D341Med (cell line): Measurements from ENCODE around the gene AMMECR1L.
"Not testable (repeated sequence)": the region's sequence is repeated elsewhere in the genome, so short reads cannot be mapped to it uniquely, and the experiment has no call there.

Source experiments
- DNase-seq: peaks from one replicate; pipeline ENCODE4 v3.0.0; 2012; ENCODE audit warnings: low spot score

AMMECR1L gene

GRCh38 chr2:127887082-127887775 lies 1.5 kb upstream of the AMMECR1L start:
- DNase-seq, result no peak

DNA sequence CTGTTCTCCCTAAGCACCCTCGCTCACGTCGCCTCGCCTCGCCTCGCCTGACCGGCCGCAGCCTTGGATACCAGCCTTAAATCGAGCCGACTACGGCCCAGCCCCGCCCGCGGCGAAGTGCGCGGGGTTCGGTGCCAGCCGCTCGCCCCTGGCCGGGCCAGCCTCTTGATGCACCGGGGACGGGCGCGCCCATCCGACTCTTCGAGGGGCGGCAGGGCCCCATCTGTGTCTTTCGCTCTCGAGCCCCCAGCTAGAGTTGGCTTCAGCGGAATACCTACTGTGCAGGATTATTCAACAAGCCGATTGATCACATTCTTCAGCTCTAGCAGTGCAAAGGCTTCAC lies 808 bp upstream of the AMMECR1L start:
- not testable (repeated sequence) for DNase-seq

DNA sequence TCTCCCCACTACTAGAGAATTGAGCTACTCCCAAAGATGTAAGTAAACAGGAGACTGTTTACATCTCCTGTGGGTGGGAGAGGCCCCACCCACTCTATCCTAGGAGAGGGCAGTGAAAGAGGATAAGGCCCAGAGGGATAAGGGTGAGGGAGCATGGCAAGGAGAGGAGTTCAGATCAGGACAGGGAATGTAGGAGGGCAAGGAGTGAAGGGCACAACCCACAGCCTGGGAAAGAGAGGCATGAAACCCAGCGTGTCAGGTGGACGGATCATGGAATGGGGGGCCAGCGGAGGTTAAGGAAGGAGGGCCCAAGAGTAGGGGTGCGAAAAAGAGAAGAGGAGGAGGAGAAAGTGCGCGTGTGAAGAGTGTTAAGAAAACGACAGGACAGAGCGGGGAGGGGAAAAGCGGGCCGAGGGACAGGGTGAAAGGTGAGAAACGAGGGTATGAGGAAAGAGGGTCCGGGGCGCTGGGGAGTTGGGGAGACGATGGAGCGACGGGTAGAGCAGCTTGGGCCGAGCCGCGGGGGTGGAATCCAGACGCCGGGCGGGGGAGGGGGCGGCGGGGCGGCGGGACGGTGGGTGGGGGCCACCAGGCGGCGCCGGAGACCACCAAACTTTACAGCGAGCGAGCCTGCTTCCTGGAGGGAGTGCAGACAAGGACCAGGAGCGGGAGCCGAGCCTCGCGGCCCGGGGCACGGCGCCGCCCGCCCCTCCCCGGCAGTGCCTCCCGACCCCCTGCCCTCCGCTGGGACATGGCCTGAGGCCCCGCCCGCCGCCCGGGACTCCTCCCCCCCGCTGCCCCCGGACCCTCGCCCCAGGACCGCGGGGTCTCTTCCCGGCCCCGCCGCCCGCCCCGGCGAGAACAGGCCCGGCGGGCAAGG lies 655 bp downstream of the AMMECR1L start:
- not testable (repeated sequence) for DNase-seq

DNA sequence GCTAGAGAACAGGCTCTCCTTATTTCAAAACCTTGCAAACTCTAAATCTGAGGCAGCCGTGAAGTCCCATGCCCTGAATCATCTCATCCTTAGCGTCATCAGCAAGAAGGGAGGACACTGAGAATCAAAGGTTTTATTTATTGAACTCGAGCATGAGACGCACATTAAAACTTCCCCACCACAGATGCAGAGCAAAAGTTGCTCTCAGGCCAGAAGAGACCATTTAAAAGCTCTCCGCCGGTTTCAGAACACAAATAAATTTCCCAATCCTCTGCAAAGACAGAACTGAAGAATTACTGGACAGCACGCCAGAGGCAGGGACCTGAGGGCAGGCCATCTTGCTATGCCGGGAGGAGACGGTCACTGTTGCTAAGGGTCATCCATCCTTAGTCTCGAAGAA lies 1.3 kb downstream of the AMMECR1L start:
- no peak for DNase-seq

DNA sequence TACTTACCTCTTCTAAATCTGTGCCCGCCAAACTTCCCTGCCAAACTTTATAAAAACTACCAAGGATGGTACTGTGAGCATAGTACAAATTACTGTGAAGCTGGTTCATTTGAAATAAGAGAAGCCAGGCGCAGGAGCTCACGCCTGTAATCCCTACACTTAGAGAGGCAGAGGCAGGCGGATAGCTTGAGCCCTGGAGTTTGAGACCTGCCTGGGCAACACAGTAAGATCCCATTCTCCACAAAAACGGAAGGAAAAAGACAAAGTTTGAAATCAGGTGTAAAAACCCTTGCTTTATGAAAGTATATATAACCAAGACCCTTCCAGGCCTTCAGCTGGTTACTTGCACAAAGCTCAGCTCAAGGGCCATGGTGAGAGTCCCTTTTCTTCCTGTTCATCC lies 5.9 kb downstream of the AMMECR1L start:
- no peak for DNase-seq

DNA sequence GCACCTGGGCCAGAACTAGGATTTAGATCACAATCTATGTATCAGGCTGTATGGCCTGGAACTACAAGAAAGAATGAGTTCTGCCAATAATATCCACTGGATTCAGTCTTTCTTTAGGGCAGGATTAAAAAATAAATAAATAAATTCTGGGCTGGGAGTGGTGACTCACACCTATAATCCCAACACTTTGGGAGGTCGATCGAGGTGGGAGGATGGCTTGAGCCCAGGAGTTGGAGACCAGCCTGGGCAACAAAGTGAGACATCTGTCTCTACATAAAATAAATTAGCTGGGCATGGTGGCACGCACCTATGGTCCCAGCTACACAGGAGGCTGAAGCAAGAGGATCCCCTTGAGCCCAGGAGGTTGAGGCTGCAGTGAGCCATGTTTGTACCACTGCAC lies 8.1 kb downstream of the AMMECR1L start:
- no peak for DNase-seq

GRCh38 chr2:127877136-127877535 lies 8.6 kb downstream of the AMMECR1L start:
- no peak for DNase-seq

DNA sequence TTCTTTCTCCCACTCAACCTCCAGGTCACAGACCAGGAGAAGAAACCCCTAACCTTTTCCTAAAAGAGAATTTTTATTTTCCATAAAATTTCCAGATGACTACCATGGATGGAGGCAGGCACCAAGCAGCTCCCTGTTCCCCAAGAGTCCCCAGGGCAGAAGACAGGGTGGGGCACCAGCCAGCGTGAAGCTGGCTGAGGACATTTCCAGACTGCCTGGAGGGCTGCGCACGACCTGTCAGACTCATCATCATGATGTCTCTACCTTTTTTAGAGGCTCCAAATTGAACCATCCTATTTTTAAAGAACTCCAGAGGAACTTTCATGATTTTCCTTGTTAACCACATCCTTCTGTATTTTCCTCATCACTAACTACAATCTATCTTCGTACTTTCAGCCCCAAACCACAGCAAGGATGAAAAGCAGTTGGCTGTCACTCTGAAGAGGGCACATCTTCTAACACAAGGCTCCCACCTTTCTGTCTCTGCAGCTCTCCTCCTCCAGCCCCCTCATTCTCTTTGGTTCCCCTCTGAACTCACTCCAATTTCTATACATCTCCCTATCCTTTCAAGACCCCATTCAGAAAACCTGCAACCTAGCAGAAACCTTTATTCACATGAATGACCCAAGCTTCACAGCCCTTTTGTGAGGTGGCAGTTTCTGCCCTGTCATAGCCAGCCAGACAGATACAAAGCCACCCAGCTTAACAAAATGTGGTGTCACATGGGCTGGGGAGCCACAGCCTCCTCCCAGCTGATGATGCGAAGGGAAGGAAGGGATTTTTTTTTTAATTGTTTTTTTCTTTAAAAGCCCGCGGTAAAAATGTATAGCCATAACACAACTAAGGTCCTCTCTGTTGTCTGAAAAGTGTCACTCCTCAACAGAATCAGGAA lies 11.1 kb downstream of the AMMECR1L start:
- no peak for DNase-seq

DNA sequence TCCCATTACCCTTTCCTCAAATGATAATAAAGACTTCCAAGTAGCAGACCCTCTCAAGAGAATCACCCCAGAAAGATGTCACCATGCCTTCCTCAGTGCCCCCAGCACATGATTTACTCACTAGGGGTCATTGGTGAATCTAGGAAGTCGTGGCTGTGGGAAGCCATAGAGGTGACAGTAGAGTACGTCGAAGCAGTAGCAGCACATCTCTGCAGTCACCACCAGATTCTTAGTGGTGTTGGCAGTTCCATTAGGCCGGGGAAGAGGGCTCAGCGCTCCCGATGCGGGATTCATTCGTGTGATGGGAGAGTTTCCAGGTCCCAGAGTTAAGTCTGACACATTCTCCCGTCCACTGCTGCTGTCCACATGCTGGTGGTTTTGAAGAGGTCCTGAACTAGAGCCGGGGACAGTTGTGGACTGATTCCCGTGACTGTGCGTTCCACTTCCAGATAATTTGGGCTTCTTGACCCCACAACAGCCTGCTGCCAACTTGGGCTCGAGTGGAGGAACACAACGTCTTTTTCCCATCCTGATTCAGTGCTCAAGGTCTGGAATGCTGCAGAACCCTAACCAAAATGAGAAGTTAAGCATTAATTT lies 12.0 kb downstream of the AMMECR1L start:
- no peak for DNase-seq

- DNase-seq, result no peak
Measured at GRCh38 chr2:127872354-127872753, 13.4 kb downstream of the AMMECR1L start.

DNA sequence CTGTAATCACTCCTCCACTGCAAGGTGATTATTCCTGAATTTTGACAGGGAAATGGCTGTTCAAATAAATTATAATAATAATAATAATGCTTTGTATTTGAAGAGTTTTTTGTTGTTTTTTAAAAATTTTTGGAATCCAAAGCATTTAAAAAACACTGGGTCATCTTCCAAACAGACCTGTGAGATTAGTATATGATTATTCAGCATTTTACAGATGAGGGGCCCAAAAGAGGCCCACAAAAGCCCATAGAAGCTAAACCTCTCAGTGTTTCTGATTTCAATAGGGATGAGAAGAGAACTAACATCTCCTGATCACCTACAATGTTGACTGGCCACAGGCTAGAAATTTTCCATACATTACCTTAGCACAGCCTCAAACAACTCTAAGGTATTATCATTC lies 19.8 kb downstream of the AMMECR1L start:
- no peak for DNase-seq

DNA sequence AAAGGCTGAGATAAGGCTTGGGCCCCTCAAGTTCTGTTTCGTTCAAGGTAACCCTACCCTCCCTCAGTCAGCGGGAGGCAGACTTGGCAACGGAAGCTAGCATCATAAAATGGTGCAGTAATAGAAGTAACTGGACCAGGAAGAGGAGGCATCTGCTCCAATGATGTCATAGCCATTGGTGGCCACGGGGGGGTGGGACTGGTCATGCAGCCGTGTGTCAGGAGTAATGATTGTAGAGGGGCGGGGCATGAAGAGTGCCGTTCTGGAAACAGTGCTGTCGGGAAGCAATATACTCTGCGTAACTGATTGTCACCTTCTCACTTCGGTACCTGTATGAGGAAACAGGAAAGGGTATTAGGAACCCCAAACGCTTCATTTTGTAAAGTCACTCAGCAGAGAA lies 20.9 kb downstream of the AMMECR1L start:
- DNase-seq, result no peak

- DNase-seq, result no peak
Measured at GRCh38 chr2:127862228-127862627, 23.5 kb downstream of the AMMECR1L start.

DNA sequence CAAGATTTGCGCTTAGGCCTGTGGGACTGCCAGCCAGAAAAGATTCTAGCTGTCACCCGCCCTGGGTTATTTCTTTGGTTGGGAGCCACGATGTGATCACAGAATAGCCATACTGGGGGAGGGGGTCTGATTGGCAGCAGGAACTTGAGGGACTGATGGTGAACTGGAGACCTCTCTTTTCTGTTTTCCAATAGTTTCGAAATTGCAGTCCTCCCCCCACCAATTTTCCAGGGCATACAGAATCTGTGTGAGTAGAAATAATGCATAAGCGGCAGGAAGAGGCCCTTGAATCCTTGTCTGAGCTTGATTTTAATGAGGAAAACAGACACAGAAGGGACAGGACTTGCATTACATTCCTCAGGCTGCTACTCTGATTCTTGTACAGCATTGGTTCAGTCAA lies 25.6 kb downstream of the AMMECR1L start:
- no peak for DNase-seq

DNA sequence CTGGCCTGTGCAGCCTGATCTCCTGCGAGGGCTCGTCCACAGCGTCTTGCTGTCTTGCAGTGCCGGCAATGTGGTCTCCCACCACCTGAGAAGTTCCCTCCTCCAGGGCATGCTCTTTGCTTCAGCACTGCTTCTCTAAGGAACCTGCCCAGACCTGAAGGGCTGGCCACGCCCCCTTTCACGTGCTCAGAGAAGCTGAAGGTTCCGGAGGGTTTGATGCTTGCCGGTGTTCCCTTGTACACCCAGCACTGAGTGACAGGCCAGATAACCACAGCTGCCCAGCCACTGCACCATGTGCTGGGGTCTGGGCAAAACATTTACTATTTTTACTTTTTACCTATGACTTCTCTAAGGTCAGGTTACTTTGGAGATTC lies 26.1 kb downstream of the AMMECR1L start:
- DNase-seq, result peak; percentile 41

DNA sequence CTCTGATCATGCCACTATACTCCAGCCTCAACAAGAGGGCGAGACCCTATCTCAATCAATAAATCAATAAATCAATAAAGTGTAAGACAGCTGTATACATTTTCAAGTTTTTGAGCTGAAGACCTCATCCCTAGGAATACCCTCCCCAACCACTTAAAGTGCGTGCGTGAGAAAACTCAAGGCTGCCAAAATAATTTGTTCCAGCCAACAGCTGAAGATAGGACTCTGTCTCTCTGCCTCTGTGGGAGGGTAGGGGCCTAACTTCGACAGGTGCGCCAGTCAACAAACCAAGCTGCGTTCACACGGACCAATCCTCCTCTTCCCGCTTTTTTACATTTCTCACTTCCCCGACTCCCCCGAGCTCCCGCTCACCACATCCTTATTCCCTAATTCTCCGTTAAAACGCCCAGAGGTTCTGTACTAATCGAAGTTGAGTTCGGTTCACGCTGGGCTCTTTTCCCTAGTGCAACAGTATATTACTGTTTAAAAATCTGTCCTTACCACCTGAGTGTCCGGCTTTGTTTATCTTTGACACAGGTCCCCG lies 28.4 kb downstream of the AMMECR1L start:
- DNase-seq, result peak; percentile 37

DNA sequence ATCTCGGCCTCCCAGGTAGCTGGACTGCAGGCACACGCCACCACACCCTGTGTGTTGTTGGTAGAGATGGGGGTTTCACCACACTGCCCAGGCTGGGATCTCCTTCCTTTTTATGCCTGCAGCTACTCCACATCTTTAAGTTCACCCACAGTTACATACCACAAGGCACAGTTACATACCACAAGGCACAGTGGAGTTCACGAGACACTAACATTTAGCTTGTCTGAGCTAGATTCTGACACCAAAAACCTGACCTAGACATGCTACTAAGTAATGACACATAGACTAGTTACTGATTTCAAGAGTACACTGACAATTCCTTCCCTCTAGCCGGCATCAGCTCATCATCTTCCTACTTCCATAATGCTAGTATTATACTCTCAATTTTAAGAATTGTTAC lies 32.1 kb downstream of the AMMECR1L start:
- DNase-seq, result no peak

GRCh38 chr2:127852388-127852787 lies 33.4 kb downstream of the AMMECR1L start:
- DNase-seq, result no peak

DNA sequence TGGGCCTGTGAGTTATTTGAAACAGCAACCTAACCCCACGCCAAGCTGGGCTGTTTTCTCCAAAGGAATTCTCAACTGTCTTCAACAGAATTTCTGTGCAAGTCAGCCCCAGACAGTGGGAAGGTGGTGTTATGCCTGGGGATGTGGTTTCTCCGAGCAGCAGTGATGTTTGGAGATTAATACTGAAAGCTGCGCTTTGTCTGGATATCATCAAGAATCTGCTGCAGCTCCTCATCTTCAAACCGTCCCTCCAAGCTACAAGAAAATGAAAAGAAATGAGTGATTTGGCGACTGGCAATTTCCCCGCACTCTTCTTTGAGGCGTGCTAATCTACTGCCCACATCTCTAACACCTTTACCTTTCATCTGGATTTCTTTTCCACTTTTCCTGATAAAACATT lies 37.8 kb downstream of the AMMECR1L start:
- DNase-seq, result no peak

GRCh38 chr2:127844973-127845372 lies 40.8 kb downstream of the AMMECR1L start:
- no peak for DNase-seq

- no peak for DNase-seq
Measured at GRCh38 chr2:127843677-127844076, 42.1 kb downstream of the AMMECR1L start.
